Limb (tissue), 2 donors: ENCODE data around the gene SOST.
A peak's percentile ranks its signal among the peaks of the same experiment; 100 is the strongest.

ENCODE experiments used
- DNase-seq, 2 donors: peaks; one replicate each; pipeline ENCODE4 v3.0.0-alpha.2; 2016; ENCODE audit errors: extremely low spot score in 2 of 2

SOST gene

GRCh38 chr17:43774304-43775250 is 16.0 kb upstream of the SOST start:
- no peak for DNase-seq

GRCh38 chr17:43772877-43773648 is 14.5 kb upstream of the SOST start:
- no peak for DNase-seq

GRCh38 chr17:43771463-43771862 is 12.9 kb upstream of the SOST start:
- no peak for DNase-seq

- no peak for DNase-seq
Observed at GRCh38 chr17:43770957-43771356, 12.4 kb upstream of the SOST start.

GRCh38 chr17:43769859-43770258 is 11.3 kb upstream of the SOST start:
- no peak for DNase-seq

- DNase-seq: no peak
Observed at GRCh38 chr17:43769426-43769825, 10.8 kb upstream of the SOST start.

- no peak for DNase-seq
Observed at GRCh38 chr17:43768943-43769342, 10.4 kb upstream of the SOST start.

GRCh38 chr17:43768382-43768781 is 9.8 kb upstream of the SOST start:
- no peak for DNase-seq

GRCh38 chr17:43767713-43768059 is 9.1 kb upstream of the SOST start:
- DNase-seq: no peak

- DNase-seq: no peak
Observed at GRCh38 chr17:43767053-43767712, 8.6 kb upstream of the SOST start.

- DNase-seq: peak; percentile 33 to 66
Observed at GRCh38 chr17:43766413-43767052, 7.9 kb upstream of the SOST start.

- DNase-seq: peak; percentile 89 to 95
Observed at GRCh38 chr17:43760254-43760852, 1.8 kb upstream of the SOST start.

GRCh38 chr17:43759836-43760235 is 1.2 kb upstream of the SOST start:
- DNase-seq: no peak

GRCh38 chr17:43758086-43758485 is 505 bp downstream of the SOST start:
- no peak for DNase-seq

- DNase-seq: no peak
Observed at GRCh38 chr17:43757171-43757660, 1.4 kb downstream of the SOST start.

- no peak for DNase-seq
Observed at GRCh38 chr17:43756201-43756600, 2.4 kb downstream of the SOST start.

GRCh38 chr17:43755389-43755875 is 3.2 kb downstream of the SOST start:
- peak in 1 of 2 donors; percentile 75 for DNase-seq

- DNase-seq: no peak
Observed at GRCh38 chr17:43754947-43755346, 3.6 kb downstream of the SOST start.

GRCh38 chr17:43753493-43754129 is 5.0 kb downstream of the SOST start:
- no peak for DNase-seq

- no peak for DNase-seq
Observed at GRCh38 chr17:43750153-43750552, 8.4 kb downstream of the SOST start.
